Osteoblast (primary cell): ENCODE results near the gene PPM1G. TPM values are rescaled to one million over a fixed set of nuclear protein-coding genes. Genes with fewer than 3 reads are reported as not detected.

Experiments used
- DNase-seq: peaks from one replicate; pipeline ENCODE4 v3.0.0; 2011; ENCODE audit warnings: low spot score, mixed read lengths; ENCODE audit not compliant: insufficient read length; ENCODE audit errors: missing footprints
- H2AFZ ChIP-seq: 2 replicates; pipeline ENCODE4 v1.6.0; 2011; ENCODE audit warnings: mild to moderate bottlenecking, low read length
- H3K27ac ChIP-seq: 2 replicates; pipeline ENCODE4 v1.5.1; 2011; ENCODE audit warnings: mild to moderate bottlenecking, low read depth, low read length, moderate library complexity
- H3K27me3 ChIP-seq: 2 replicates; pipeline ENCODE4 v1.6.0; 2012; ENCODE audit warnings: mild to moderate bottlenecking, control low read depth, inconsistent platforms, low read length, moderate library complexity; ENCODE audit not compliant: insufficient read depth
- H3K36me3 ChIP-seq: 2 replicates; pipeline ENCODE4 v1.5.1; 2011; ENCODE audit warnings: mild to moderate bottlenecking, low read length, control low read depth, moderate library complexity; ENCODE audit not compliant: insufficient read depth
- H3K4me1 ChIP-seq: 2 replicates; pipeline ENCODE4 v1.5.1; 2011; ENCODE audit warnings: mild to moderate bottlenecking, low read length, control low read depth, moderate library complexity; ENCODE audit not compliant: insufficient read depth
- H3K4me2 ChIP-seq: 2 replicates; pipeline ENCODE4 v1.6.0; 2011; ENCODE audit warnings: mild to moderate bottlenecking, low read length; ENCODE audit not compliant: insufficient read depth
- H3K4me3 ChIP-seq: fragments of 200-600 bp; sonication (generic); 3 replicates; pipeline ENCODE4 v1.5.1; 2012; ENCODE audit warnings: mild to moderate bottlenecking, low read length, inconsistent platforms; ENCODE audit not compliant: insufficient read depth
- H3K79me2 ChIP-seq: 2 replicates; pipeline ENCODE4 v1.6.0; 2012; ENCODE audit warnings: mild to moderate bottlenecking, low read length, control low read depth, inconsistent platforms; ENCODE audit not compliant: insufficient read depth
- H3K9me3 ChIP-seq: 2 replicates; pipeline ENCODE4 v1.5.1; 2011; ENCODE audit warnings: low read depth, low read length, control low read depth
- H4K20me1 ChIP-seq: 2 replicates; pipeline ENCODE4 v1.6.0; 2012; ENCODE audit warnings: mild to moderate bottlenecking, low read length, control low read depth; ENCODE audit not compliant: insufficient read depth
- CTCF ChIP-seq: IDR thresholded peaks from 2 replicates; pipeline ENCODE4 v1.5.1; 2011; ENCODE audit warnings: mild to moderate bottlenecking, low read depth, low read length, moderate library complexity; ENCODE audit errors: extremely low read depth
- total RNA-seq: library from RNA; depleted of rRNA; stranded (reverse); fragments of >200 nt; gene quantifications from 2 replicates; pipeline ENCODE4 v1.2.3, GENCODE V29; 2012

Gene PPM1G
- total RNA-seq, 1 donor, result 65.5 TPM

GRCh38 chr2:27446057-27446456 is 36.7 kb upstream of the PPM1G start:
- Histone ChIP-seq H3K79me2 (no peaks in the 10 kb centered on the region), H3K36me3 (peaks cover 39% of the 10 kb centered on the region), H3K4me1 (no peaks in the 10 kb centered on the region), H2AFZ (no peak overlapping the region), H3K4me2 (no peak overlapping the region), H3K4me3 (no peak overlapping the region), H3K27ac (no peak overlapping the region), H3K27me3 (no peaks in the 10 kb centered on the region), H4K20me1 (no peaks in the 10 kb centered on the region), H3K9me3 (no peaks in the 10 kb centered on the region)
- TF ChIP-seq CTCF, result no peak
- peak; percentile 66 for DNase-seq

GRCh38 chr2:27445615-27446014 is 36.2 kb upstream of the PPM1G start:
- Histone ChIP-seq H4K20me1 (no peaks in the 10 kb centered on the region), H3K27ac (no peak overlapping the region), H3K4me1 (no peaks in the 10 kb centered on the region), H3K4me3 (no peak overlapping the region), H3K79me2 (no peaks in the 10 kb centered on the region), H3K36me3 (peaks cover 41% of the 10 kb centered on the region), H3K9me3 (no peaks in the 10 kb centered on the region), H2AFZ (no peak overlapping the region), H3K4me2 (no peak overlapping the region), H3K27me3 (no peaks in the 10 kb centered on the region)
- no peak for DNase-seq
- no peak for TF ChIP-seq CTCF

GRCh38 chr2:27445155-27445554 is 35.8 kb upstream of the PPM1G start:
- Histone ChIP-seq H2AFZ (no peak overlapping the region), H4K20me1 (no peaks in the 10 kb centered on the region), H3K79me2 (no peaks in the 10 kb centered on the region), H3K4me1 (no peaks in the 10 kb centered on the region), H3K36me3 (peaks cover 45% of the 10 kb centered on the region), H3K4me2 (no peak overlapping the region), H3K4me3 (no peak overlapping the region), H3K27ac (no peak overlapping the region), H3K9me3 (no peaks in the 10 kb centered on the region), H3K27me3 (no peaks in the 10 kb centered on the region)
- TF ChIP-seq CTCF, result no peak
- no peak for DNase-seq

- Histone ChIP-seq H3K27me3 (no peaks in the 10 kb centered on the region), H3K4me1 (no peaks in the 10 kb centered on the region), H4K20me1 (no peaks in the 10 kb centered on the region), H3K36me3 (peaks cover 62% of the 10 kb centered on the region), H3K9me3 (no peaks in the 10 kb centered on the region), H3K79me2 (no peaks in the 10 kb centered on the region), H3K27ac (no peak overlapping the region), H2AFZ (no peak overlapping the region), H3K4me3 (no peak overlapping the region), H3K4me2 (no peak overlapping the region)
- peak; percentile 74 for DNase-seq
- TF ChIP-seq CTCF, result no peak
Observed at GRCh38 chr2:27442920-27443282, 33.5 kb upstream of the PPM1G start.
